Ureter (tissue), 1 donor: ENCODE measurements around the gene TNFRSF1A. TPM values are rescaled to one million over a fixed set of nuclear protein-coding genes. Genes with fewer than 3 reads are reported as not detected.

Experiments
- DNase-seq: peaks from one replicate; pipeline ENCODE4 v3.0.0-alpha.2; 2020; ENCODE audit warnings: low spot score
- total RNA-seq: library from RNA; stranded (reverse); gene quantifications from one replicate; pipeline ENCODE4 v1.2.4, GENCODE V29; 2023
- donor health status: DM: yes; HTN: yes; CAD: no.

TNFRSF1A gene
- total RNA-seq, 1 donor from 2014 or later = 177 TPM

GRCh38 chr12:6337958-6338433 lies 3.9 kb downstream of the TNFRSF1A start:
- DNase-seq = no peak

- DNase-seq = no peak
Observed at GRCh38 chr12:6336889-6337853, 4.7 kb downstream of the TNFRSF1A start.

GRCh38 chr12:6336079-6336888 lies 5.6 kb downstream of the TNFRSF1A start:
- peak; percentile 95 for DNase-seq

GRCh38 chr12:6335451-6336078 lies 6.3 kb downstream of the TNFRSF1A start:
- DNase-seq = peak; percentile 83

GRCh38 chr12:6334940-6335450 lies 6.9 kb downstream of the TNFRSF1A start:
- DNase-seq = no peak

- DNase-seq = no peak
Observed at GRCh38 chr12:6334359-6334758, 7.5 kb downstream of the TNFRSF1A start.

GRCh38 chr12:6333566-6333965 lies 8.3 kb downstream of the TNFRSF1A start:
- no peak for DNase-seq

DNA sequence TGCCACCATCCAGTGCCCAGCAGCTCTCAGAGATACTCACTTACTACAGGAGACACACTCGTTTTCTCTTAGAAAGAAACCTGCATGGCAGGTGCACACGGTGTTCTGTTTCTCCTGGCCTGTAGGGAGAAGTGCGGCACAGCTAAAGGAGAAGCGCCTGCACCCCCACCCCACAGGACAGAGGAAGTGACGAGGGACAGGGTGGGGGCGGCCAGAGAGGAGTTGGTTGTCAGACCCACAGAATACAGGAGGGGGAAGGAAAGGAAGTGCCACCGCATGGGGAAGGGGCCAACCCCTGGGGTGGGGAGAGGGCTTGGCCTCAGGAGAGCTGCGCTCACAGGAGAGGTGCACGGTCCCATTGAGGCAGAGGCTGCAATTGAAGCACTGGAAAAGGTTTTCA lies 8.8 kb downstream of the TNFRSF1A start:
- no peak for DNase-seq

GRCh38 chr12:6332459-6332858 lies 9.4 kb downstream of the TNFRSF1A start:
- DNase-seq = no peak

DNA sequence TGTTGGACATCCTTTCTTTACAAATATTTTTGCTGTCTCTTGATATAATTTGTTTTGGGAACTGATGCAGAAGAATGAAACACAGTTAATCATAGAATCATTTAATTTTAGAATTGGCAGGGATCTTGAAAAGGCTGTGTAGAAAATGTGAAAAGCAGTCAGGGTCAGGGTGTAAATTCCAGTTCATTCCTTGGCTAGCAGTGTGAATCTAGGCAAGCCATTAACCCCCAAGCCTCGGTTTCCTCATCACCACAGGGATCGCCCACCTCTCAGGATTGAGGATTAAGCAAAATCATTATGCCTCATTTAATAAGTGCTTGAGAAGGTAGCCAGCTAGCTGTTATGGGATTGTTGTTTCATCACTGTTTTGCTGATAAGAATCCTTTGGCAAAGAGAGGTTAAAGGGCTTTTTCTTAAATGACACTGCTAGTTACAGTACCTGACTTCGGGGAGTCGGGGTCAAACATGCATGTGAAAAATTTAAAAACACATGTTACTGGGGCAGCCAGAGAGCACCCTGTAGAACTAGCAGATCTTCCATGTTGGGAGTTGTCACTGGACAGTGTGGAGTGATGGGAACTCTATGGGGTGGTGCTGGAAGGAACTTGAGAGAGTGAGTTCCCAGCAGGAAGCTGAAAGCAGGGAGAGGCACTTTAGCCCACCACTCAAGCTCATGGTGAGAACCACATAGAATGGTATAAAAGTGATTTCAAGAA lies 10.7 kb downstream of the TNFRSF1A start:
- no peak for DNase-seq

DNA sequence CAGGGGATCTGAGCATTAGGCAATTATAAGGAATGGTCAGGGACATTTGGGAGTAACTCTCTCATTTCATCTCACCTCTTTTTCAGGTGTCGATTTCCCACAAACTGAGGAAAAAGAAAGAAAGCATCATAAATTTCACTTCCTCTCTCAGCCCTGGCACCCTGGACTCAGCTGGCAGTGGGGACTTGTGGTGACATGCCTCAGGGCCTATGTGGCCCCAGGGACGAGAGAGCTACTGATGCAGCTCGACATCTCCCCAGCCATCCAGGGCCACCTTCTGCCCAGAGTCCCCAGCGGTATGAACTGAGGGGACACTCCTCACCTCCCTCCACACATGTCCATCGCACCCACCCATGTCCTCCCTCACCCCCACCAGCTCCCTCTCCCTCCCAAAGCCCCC lies 11.7 kb downstream of the TNFRSF1A start:
- DNase-seq = no peak

- no peak for DNase-seq
Observed at GRCh38 chr12:6329703-6330064, 12.2 kb downstream of the TNFRSF1A start.

GRCh38 chr12:6328945-6329702 lies 12.8 kb downstream of the TNFRSF1A start:
- no peak for DNase-seq

DNA sequence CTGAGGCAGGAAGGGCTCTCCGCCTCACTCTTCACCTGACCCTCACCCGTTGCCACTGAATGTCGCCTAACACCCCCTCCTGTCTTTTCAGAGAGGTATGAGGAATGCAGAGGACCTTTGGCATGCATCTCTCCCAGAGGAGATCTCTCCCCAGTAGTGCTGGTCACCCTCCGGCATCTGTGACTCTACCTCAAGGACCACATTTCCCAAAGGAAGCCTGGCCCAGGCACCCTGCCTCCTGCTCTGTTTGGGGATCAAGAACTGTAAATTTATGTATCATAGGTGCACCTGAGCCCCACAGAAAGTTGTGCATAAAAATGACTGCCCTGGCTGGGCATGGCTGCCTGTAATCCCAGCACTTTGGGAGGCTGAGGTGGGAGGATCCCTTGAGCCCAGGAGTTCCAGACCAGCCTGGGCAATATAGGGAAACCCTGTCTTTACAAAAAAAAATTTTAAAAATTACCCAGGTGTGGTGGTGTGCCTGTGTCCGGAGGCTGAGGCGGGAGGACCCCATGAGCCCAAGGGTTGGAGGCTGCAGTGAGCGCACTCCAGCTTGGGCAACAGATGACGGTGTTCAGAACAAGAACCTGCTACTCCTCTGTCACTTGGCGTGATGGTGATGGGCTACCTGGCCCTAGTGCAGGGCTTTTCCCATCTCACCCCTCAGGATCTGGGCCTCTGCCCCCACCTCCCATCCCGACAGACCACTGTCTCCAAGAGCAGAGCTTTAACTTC lies 13.7 kb downstream of the TNFRSF1A start:
- DNase-seq = no peak

- DNase-seq = no peak
Observed at GRCh38 chr12:6327229-6328041, 14.4 kb downstream of the TNFRSF1A start.

- DNase-seq = no peak
Observed at GRCh38 chr12:6326316-6327228, 15.3 kb downstream of the TNFRSF1A start.

GRCh38 chr12:6324936-6325750 lies 16.7 kb downstream of the TNFRSF1A start:
- DNase-seq = no peak
